Measurements from ENCODE around the gene XKR7. TPM values are rescaled to one million over a fixed set of nuclear protein-coding genes. Genes with fewer than 3 reads are reported as not detected.

Gene XKR7
- total and polyA plus RNA-seq, 2 donors (not counting 3 experiments of a cell fraction or from before 2014, with no cell fraction given), result 0.04 TPM; not detected in 1

GRCh38 chr20:31990641-31991338 is 22.8 kb downstream of the XKR7 start:
- CTCF ChIA-PET, result interaction anchor here (0.8 kb wide), 1 partner anchor 144 kb away, joined by 3 read pairs; no protein-coding TSS in a partner anchor
- POLR2A ChIA-PET, result no interaction called here
- peaks cover 23 to 31% of the 10 kb centered on the region in 2 experiments for H3K27me3 ChIP-seq (ENCODE audit: control insufficient read depth in 2 of 2, insufficient read depth in 2 of 2, low read length in 2 of 2)
- no peaks in the 10 kb centered on the region for H3K36me3 ChIP-seq (ENCODE audit: control insufficient read depth in 2 of 2, extremely low read depth in 1 of 2, insufficient read depth in 2 of 2, low read length in 2 of 2)
- no peak for DNase-seq (ENCODE audit: low read depth, low spot score)
- intact Hi-C loops (cut with micrococcal nuclease) (no loop called here), dilution Hi-C loops (cut with MboI; ENCODE audit: extremely low pct_ligation_motif_present, low sequenced_read_pairs) (no loop called here)
- no peak overlapping the region for H3K4me2 ChIP-seq (ENCODE audit: insufficient read depth, low read length)
- BruUV-seq (replicated peaks), result no TSS peak
- no peak overlapping the region for H3K4me3 ChIP-seq (replicated peaks in 1 of 3; ENCODE audit: insufficient read depth in 1 of 3, low read depth in 1 of 3, low read length in 3 of 3)
- no peak for TF ChIP-seq MAX (IDR thresholded peaks at IDR 0.05; ENCODE audit: insufficient read depth, insufficient read length)
- TF ChIP-seq POLR2AphosphoS5 (IDR thresholded peaks at IDR 0.05; ENCODE audit: insufficient read depth, low read depth, low read length), result no peak
- no peak for TF ChIP-seq MYC (IDR thresholded peaks at IDR 0.05; ENCODE audit: low read depth, low read length)
- no peak for TF ChIP-seq EZH2 (IDR thresholded peaks at IDR 0.05; ENCODE audit: borderline replicate concordance, low read depth, low read length, severe bottlenecking)
- TF ChIP-seq JUN (IDR thresholded peaks at IDR 0.05; ENCODE audit: borderline replicate concordance, insufficient read depth, insufficient read length, low read depth), result no peak
- TF ChIP-seq FOS (IDR thresholded peaks at IDR 0.05; ENCODE audit: borderline replicate concordance, insufficient read depth, low read length), result no peak
- no peak for TF ChIP-seq CTCF (IDR thresholded peaks at IDR 0.05; ENCODE audit: extremely low read depth in 1 of 2, insufficient read depth in 1 of 2, low read depth in 1 of 2, low read length in 2 of 2)
- TF ChIP-seq GATA2 (IDR thresholded peaks at IDR 0.05; ENCODE audit: insufficient read depth, insufficient read length, low read depth, low read length), result no peak
- TF ChIP-seq POLR2A (IDR thresholded peaks at IDR 0.05; ENCODE audit: low read depth, low read length), result no peak
- H3K4me1 ChIP-seq (ENCODE audit: control insufficient read depth, extremely low read depth, insufficient read depth, low read length), result peaks cover 5% of the 10 kb centered on the region
- no peaks in the 10 kb centered on the region for H3K9me3 ChIP-seq (replicated peaks; ENCODE audit: control insufficient read depth, insufficient read depth, low read length)
- no peaks in the 10 kb centered on the region for H4K20me1 ChIP-seq (replicated peaks; ENCODE audit: control insufficient read depth, extremely low read depth, insufficient read depth, low read length)
- no peak overlapping the region for H3K27ac ChIP-seq (ENCODE audit: insufficient read depth, low read depth, low read length)
- FAIRE-seq, result no peak
- no peaks in the 10 kb centered on the region for H3K9me1 ChIP-seq (replicated peaks; ENCODE audit: control insufficient read depth, extremely low read depth, insufficient read depth, low read length)
- H3K79me2 ChIP-seq (ENCODE audit: control insufficient read depth, insufficient read depth, low read length), result no peaks in the 10 kb centered on the region
- H3K9ac ChIP-seq (replicated peaks; ENCODE audit: extremely low read depth, insufficient read depth, low read length), result no peak overlapping the region
- no peak overlapping the region for H2AFZ ChIP-seq (ENCODE audit: low read depth, low read length)
